Cardiac septum (tissue), 1 donor: ENCODE data around the gene CPSF3. TPM values are rescaled to one million over a fixed set of nuclear protein-coding genes. Genes with fewer than 3 reads are reported as not detected.
"Not testable (repeated sequence)": the region's sequence is repeated elsewhere in the genome, so short reads cannot be mapped to it uniquely, and the experiment has no call there.

Experiments used
- DNase-seq: peaks from one replicate; pipeline ENCODE4 v3.0.0-alpha.2; 2020; ENCODE audit warnings: low spot score
- intact Hi-C: fragments of 100-400 bp; cut with DNase I; formaldehyde crosslinking; loops from one replicate; pipeline ENCODE4 v1.14.0; 2022
- total RNA-seq: library from RNA; stranded (reverse); fragmentation: NEBNext Ultra II Directional; extraction: Animal tissue kit (Norgen Biotek cat#: 25700); gene quantifications from one replicate; pipeline ENCODE4 v1.2.1, GENCODE V29; 2021
- donor health status: DM: no; HTN: no; CAD: no.

Gene CPSF3
- total RNA-seq, 1 donor from 2014 or later = 17.1 TPM

- DNase-seq = no peak
- intact Hi-C loops = no loop called here
Observed at GRCh38 chr2:9488583-9489547, 65.4 kb downstream of the CPSF3 start.

- intact Hi-C loops = no loop called here
- DNase-seq = no peak
Observed at GRCh38 chr2:9490789-9491188, 67.3 kb downstream of the CPSF3 start.

- intact Hi-C loops = no loop called here
- no peak for DNase-seq
Observed at GRCh38 chr2:9492927-9493326, 69.5 kb downstream of the CPSF3 start.

GRCh38 chr2:9493478-9493877 lies 70.0 kb downstream of the CPSF3 start:
- intact Hi-C loops = no loop called here
- DNase-seq = no peak

- DNase-seq = no peak
- intact Hi-C loops = no loop called here
Observed at GRCh38 chr2:9494081-9494480, 70.6 kb downstream of the CPSF3 start.

- no peak for DNase-seq
- intact Hi-C loops = no loop called here
Observed at GRCh38 chr2:9497017-9497416, 73.6 kb downstream of the CPSF3 start.

GRCh38 chr2:9498210-9498609 lies 74.8 kb downstream of the CPSF3 start:
- intact Hi-C loops = no loop called here
- no peak for DNase-seq

GRCh38 chr2:9508931-9509330 lies 85.5 kb downstream of the CPSF3 start:
- DNase-seq = no peak
- intact Hi-C loops = no loop called here

GRCh38 chr2:9513946-9514345 lies 90.5 kb downstream of the CPSF3 start:
- DNase-seq, intact Hi-C loops: not testable (repeated sequence)

- DNase-seq = no peak
Observed at GRCh38 chr2:9517118-9517782, 93.8 kb downstream of the CPSF3 start.

GRCh38 chr2:9518163-9518562 lies 94.7 kb downstream of the CPSF3 start:
- intact Hi-C loops = no loop called here
- no peak for DNase-seq

More at GRCh38 chr2:9517118-9517782, 93.8 kb downstream of the CPSF3 start:
- intact Hi-C loops = no loop called here

GRCh38 chr2:9518780-9519179 lies 95.3 kb downstream of the CPSF3 start:
- DNase-seq = no peak
- intact Hi-C loops = no loop called here

GRCh38 chr2:9519250-9519649 lies 95.8 kb downstream of the CPSF3 start:
- DNase-seq = no peak
- intact Hi-C loops = no loop called here

Other genes with a start within 250 kb of the CPSF3 start
- 11.8 TPM for gene ASAP2, start 216.8 kb upstream of the CPSF3 start, total RNA-seq
- gene ITGB1BP1, start 126 bp upstream of the CPSF3 start, total RNA-seq = 160 TPM
- 92.0 TPM for gene IAH1, start 50.9 kb downstream of the CPSF3 start, total RNA-seq
- gene ADAM17, start 132.2 kb downstream of the CPSF3 start, total RNA-seq = 18.9 TPM
- 299 TPM for gene YWHAQ, start 207.3 kb downstream of the CPSF3 start, total RNA-seq